Smooth muscle cell (in vitro differentiated cells): ENCODE data around the gene CEP192. TPM values are rescaled to one million over a fixed set of nuclear protein-coding genes. Genes with fewer than 3 reads are reported as not detected.

Experiments
- DNase-seq: peaks from one replicate; lab custom pipeline; 2025; ENCODE audit not compliant: unreplicated experiment; lab: John Stamatoyannopoulos, UW
- H2AFZ ChIP-seq: fragments of 200-600 bp; sonication (generic); 2 replicates; pipeline ENCODE4 v1.6.0; 2016; ENCODE audit warnings: antibody characterized with exemption, low read depth, mild to moderate bottlenecking
- H3F3A ChIP-seq: fragments of 200-600 bp; sonication (generic); 2 replicates; pipeline ENCODE4 v1.6.0; 2017; ENCODE audit warnings: antibody characterized with exemption, low read depth
- H3K27ac ChIP-seq: fragments of 200-600 bp; sonication (generic); 2 replicates; pipeline ENCODE4 v1.5.1; 2016; ENCODE audit warnings: low read depth, mild to moderate bottlenecking
- H3K27me3 ChIP-seq: fragments of 200-600 bp; sonication (generic); 2 replicates; pipeline ENCODE4 v1.6.1; 2016; ENCODE audit warnings: low read depth, mild to moderate bottlenecking
- H3K36me3 ChIP-seq: fragments of 200-600 bp; sonication (generic); 2 replicates; pipeline ENCODE4 v1.5.1; 2016; ENCODE audit warnings: low read depth
- H3K4me1 ChIP-seq: fragments of 200-600 bp; sonication (generic); 2 replicates; pipeline ENCODE4 v1.5.1; 2016; ENCODE audit warnings: low read depth
- H3K4me2 ChIP-seq: fragments of 200-600 bp; sonication (generic); 2 replicates; pipeline ENCODE4 v1.6.0; 2016; ENCODE audit warnings: mild to moderate bottlenecking
- H3K4me3 ChIP-seq: fragments of 200-600 bp; sonication (generic); 2 replicates; pipeline ENCODE4 v1.5.1; 2016; ENCODE audit warnings: mild to moderate bottlenecking
- H3K79me2 ChIP-seq: fragments of 200-600 bp; sonication (generic); 2 replicates; pipeline ENCODE4 v1.6.0; 2016; ENCODE audit warnings: low read depth, mild to moderate bottlenecking
- H3K9ac ChIP-seq: fragments of 200-600 bp; sonication (generic); 2 replicates; pipeline ENCODE4 v1.6.0; 2016; ENCODE audit warnings: low read depth
- H3K9me3 ChIP-seq: fragments of 200-600 bp; sonication (generic); replicated peaks from 2 replicates; pipeline ENCODE4 v1.5.1; 2016; ENCODE audit warnings: low read depth
- H4K20me1 ChIP-seq: fragments of 200-600 bp; sonication (generic); 2 replicates; pipeline ENCODE4 v1.6.0; 2016; ENCODE audit warnings: low read depth
- WGBS: methylation state at CpG from one replicate; pipeline ENCODE4 v1.1.7; 2016; ENCODE audit warnings: low lambda C conversion rate; 5-methylcytosine and 5-hydroxymethylcytosine counted together
- polyA plus RNA-seq: library from polyadenylated mRNA; unstranded; fragments of >200 nt; fragmentation: Nextera tagmentation; extraction: Ambion mirVana; gene quantifications from 2 replicates; pipeline ENCODE4 v1.2.1, GENCODE V29; 2016
- total RNA-seq: library from RNA; depleted of rRNA; stranded (reverse); fragments of >200 nt; gene quantifications from 2 replicates; pipeline ENCODE4 v1.2.3, GENCODE V29; 2014
- TF ChIP-seq, protein P1 (sequence below): fragments of 200-600 bp; sonication (generic); IDR thresholded peaks from 2 replicates; pipeline ENCODE4 v1.5.1; 2017; ENCODE audit warnings: borderline replicate concordance, mild to moderate bottlenecking, antibody characterized with exemption; ENCODE audit not compliant: insufficient read depth, poor library complexity, severe bottlenecking

The CEP192 gene
- total and polyA plus RNA-seq, 2 experiments from 2014 or later, result 4.1 to 22.2 TPM

DNA sequence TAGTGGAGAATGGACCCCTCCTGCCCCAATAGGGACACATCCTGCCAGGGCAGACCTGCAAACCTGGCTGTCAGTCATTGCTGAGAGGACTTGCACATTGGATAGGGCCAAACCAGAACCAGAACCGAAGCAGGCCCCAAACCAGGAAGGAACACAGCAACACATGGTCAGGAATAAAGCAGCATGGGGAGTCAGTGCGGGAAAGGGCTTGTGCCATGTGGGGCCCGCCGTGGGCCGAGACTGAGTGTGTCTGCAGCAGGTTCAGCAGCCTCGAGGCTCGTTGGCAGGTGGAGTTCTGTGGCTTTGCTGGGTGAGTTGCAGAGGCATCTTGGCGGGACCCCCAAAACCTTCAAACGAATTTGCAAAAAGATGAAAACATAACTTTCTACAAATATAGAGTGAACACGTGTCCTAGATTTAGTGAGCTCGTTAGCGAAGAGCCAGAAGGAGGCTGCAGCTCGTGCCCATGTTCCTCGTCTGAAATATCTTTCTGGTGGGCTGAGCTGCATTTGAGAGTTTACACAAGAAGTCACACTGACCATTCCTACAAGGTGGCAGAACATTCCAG is 182.5 kb downstream of the CEP192 start:
- WGBS, result 93% methylated on average over 14 of the region's 14 CpGs
- peak overlapping the region; percentile 40 for H2AFZ ChIP-seq
- H3F3A ChIP-seq, result peaks cover 5% of the 10 kb centered on the region
- H3K4me3 ChIP-seq, result no peak overlapping the region
- H3K9ac ChIP-seq, result no peak overlapping the region
- H3K27me3 ChIP-seq, result no peaks in the 10 kb centered on the region
- H3K79me2 ChIP-seq, result no peaks in the 10 kb centered on the region
- TF ChIP-seq, protein P1, sequence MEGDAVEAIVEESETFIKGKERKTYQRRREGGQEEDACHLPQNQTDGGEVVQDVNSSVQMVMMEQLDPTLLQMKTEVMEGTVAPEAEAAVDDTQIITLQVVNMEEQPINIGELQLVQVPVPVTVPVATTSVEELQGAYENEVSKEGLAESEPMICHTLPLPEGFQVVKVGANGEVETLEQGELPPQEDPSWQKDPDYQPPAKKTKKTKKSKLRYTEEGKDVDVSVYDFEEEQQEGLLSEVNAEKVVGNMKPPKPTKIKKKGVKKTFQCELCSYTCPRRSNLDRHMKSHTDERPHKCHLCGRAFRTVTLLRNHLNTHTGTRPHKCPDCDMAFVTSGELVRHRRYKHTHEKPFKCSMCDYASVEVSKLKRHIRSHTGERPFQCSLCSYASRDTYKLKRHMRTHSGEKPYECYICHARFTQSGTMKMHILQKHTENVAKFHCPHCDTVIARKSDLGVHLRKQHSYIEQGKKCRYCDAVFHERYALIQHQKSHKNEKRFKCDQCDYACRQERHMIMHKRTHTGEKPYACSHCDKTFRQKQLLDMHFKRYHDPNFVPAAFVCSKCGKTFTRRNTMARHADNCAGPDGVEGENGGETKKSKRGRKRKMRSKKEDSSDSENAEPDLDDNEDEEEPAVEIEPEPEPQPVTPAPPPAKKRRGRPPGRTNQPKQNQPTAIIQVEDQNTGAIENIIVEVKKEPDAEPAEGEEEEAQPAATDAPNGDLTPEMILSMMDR, result no peak
- H3K9me3 ChIP-seq, result no peaks in the 10 kb centered on the region
- no peaks in the 10 kb centered on the region for H3K4me1 ChIP-seq
- H3K36me3 ChIP-seq, result no peaks in the 10 kb centered on the region
- H3K4me2 ChIP-seq, result peak overlapping the region; percentile 43
- no peak overlapping the region for H3K27ac ChIP-seq
- H4K20me1 ChIP-seq, result no peaks in the 10 kb centered on the region
- DNase-seq, result no peak

Other genes starting within 250 kb of the CEP192 start
- gene PTPN2, start 107.1 kb upstream of the CEP192 start, total RNA-seq, result 23.9 and 48.7 TPM in 2 replicates
- 17.1 and 20.1 TPM in 2 replicates for gene PTPN2, start 107.1 kb upstream of the CEP192 start, polyA plus RNA-seq
- gene SEH1L, start 43.4 kb upstream of the CEP192 start, total RNA-seq, result 25.3 and 43.5 TPM in 2 replicates
- gene SEH1L, start 43.4 kb upstream of the CEP192 start, polyA plus RNA-seq, result 18.4 and 19.7 TPM in 2 replicates
- 36.2 and 41.1 TPM in 2 replicates for gene LDLRAD4, start 227.4 kb downstream of the CEP192 start, total RNA-seq
- 40.9 and 48.3 TPM in 2 replicates for gene LDLRAD4, start 227.4 kb downstream of the CEP192 start, polyA plus RNA-seq